Left renal cortex interstitium (tissue), 4 donors: Measurements from ENCODE around the gene PPP1R15B. TPM values are rescaled to one million over a fixed set of nuclear protein-coding genes. Genes with fewer than 3 reads are reported as not detected.
"Not testable (repeated sequence)": the region's sequence is repeated elsewhere in the genome, so short reads cannot be mapped to it uniquely, and the experiment has no call there.

Experiments
- DNase-seq, 4 donors: peaks; one replicate each; pipeline ENCODE4 v3.0.0-alpha.2; 2013; ENCODE audit warnings: low read depth in 4 of 4, low spot score in 2 of 4, missing footprints in 1 of 4
- polyA plus RNA-seq, 4 donors: library from polyadenylated mRNA; unstranded; fragments of 120-200 nt; gene quantifications; one replicate each; pipeline ENCODE4 v1.2.1, GENCODE V29; 2013; ENCODE audit not compliant: insufficient read length in 4 of 4

PPP1R15B gene
- polyA plus RNA-seq, 4 donors = 35.4 to 41.5 (median 37.8) TPM

DNA sequence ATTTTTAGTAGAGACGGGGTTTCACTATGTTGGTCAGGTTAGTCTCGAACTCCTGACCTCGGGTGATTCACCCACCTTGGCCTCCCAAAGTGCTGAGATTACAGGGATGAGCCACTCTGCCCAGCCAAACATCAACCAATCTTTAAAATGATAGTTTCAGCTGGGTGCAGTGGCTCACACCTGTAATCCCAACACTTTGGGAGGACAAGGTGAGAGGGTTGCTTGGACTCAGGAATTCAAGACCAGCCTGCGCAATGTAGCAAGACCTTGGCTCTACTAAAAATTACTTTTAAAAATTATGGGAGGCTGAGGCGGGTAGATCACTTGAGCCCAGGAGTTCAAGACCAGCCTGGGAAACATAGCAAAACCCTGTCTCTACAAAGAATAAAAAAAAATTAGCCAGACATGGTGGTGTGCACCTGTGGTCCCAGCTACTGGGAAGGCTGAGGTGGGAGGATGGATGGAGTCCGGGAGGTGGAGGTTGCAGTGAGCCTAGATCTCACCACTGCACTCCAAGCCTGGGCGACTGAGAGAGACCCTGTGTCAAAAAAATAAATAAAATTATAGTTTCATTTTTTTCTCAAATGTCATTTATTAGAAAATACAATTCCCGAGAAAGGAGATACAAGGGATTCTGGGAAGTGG lies 10.6 kb upstream of the PPP1R15B start:
- not testable (repeated sequence) for DNase-seq

DNA sequence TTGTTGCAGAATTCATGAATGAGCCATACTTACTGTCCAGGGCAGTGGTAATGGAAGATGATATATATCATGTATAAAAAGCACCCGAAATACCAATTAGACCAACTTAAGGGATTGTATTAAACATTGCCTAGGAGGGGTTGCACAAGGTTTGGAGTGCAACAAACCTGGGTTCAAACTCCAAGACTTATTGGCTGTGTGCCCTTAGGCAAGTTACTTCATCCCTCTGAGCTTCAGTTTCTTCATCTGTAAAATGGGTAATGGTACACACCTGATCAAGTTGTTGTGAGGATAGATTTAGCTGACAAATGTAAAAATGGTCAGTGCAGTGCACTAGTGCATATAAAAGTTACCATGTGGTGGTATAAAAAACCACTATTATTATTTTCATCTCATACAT lies 9.8 kb upstream of the PPP1R15B start:
- no peak for DNase-seq

DNA sequence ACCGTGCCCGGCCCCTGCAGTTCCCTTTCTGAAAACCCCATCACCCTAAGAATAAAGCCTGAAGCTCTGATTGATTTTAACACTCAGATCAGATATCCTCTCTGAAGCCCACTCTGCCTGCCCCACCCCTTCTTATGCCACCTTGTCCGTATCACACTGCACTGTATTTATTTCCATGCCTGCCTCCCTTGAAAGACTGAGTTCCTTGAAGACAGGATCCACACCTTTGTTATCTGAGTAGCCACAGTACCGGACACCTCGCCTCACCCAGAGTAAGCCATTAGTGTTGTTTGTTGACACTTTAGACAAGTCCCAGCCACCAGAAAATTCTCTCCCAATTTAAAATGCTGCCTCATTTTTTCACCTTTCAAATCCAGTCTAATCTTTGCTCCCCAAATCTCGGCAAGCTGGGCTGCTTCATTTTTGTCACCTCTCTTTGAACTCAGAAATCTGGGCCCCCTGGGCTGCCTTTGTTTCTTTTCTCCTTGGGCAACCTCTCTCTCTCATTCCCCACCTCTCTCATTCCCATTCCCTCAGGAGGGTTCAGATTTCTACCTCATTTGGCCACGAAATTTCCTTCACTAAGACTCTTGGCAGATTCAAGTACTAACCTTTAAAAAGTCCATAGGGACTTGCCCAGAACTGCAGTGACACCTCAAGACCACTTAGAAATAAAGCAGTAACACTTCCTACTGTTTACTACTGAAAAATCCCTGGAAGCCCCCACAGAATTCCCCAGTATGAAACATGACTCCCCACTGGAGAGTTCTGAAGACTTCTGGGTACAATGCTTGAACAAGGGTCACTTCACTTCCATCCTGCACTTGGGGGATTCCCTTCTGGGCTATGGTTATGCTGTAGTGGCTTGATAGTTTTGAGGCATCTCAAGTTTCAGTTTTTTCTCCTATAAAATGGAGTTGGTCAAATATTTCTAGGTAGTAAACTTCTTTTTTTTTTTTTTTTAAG lies 8.7 kb upstream of the PPP1R15B start:
- DNase-seq = no peak

DNA sequence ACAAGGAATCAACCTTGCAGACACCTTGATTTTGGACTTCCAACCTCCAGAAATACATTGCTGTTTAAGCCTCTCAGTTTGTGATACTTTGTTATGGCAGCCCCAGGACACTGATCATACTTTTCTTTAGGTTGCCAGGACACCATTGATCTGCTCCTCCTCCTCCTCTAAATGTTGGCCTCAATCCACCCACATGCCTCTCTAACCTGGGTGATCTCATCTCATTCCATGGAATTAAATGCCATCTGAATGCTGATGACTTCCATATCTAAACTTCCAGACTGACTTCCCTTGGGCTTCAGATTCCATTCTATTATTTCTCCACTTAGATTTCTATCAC lies 7.4 kb upstream of the PPP1R15B start:
- no peak for DNase-seq

DNA sequence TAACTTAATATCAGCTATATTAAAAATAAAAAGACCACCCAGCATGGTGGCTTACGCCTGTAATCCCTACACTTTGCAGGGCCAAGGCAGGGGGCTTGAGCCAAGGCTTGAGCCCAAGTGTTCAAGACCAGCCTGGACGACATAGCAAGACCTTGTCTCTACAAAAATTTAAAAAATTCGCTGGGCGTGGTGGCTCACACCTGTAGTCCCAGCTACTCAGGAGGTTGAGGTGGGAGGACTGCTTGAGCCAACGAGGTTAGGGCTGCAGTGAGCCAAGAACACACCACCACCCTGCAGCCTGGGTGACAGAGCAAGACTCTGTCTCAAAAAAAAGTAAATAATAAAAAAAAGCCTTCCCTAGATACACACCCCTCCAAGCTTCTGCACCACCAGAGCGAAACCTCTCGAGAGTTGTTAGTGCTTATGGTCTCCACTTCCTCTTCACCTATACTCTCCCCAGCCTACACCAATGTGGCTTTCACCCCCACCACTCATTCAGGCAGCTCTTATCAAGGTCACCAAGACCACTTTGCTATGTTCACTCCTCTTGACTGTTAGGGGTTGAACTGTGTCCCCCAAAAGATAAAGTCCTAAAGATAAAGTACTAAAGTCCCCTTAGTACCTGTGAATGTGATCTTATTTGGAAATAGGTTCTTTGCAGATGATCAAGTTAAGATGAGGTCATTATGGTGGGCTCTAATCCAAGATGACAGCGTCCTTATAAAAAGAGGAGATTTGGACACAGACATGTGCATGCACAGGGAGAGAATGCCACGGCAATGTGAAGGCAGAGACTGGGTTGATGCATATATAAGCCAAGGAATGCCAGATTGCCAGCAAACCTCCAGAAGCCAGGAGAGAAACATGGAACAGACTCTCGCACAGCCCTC lies 6.8 kb upstream of the PPP1R15B start:
- DNase-seq = no peak

DNA sequence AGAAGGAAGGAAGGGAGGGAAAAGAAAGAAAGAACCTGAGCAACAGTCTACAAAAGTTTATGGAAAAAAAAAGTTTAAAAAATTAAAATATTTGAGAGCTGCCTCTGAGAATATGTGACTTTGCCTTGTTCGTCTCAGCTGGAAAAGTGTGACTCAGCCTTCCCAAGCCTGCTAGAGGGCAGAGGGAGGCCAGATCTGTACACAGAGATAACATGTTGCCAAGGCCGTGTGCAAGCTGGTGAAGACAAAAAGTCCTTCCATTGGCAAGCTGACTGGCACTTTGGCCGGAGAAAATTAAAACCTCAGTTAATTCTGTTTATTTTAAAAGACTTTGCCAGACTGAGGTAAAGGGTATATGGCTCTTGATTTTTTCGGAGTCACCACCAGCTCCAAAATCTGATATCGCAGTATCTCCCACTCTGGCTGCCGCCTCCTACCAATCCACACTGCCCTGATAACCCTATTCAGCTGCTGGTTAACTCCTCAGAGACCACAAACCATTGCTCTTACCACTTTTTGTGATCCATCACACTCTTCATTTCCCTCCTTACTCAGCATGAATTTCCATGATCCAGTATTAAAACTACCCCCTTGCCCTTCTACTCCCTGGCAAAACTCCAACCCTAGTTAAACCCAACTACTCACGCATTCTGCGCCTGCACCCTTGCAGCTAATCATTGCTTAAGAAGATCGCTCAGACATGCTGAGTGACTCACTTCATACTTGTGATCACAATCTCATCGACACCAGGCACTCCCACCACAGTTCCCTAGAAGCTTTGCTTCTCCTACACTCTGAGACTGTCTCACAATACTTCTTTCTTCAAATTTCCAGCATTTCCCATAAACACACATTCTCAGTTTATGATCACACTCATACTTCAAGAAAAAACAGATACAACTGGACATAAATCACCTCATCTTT lies 5.7 kb upstream of the PPP1R15B start:
- DNase-seq = no peak

DNA sequence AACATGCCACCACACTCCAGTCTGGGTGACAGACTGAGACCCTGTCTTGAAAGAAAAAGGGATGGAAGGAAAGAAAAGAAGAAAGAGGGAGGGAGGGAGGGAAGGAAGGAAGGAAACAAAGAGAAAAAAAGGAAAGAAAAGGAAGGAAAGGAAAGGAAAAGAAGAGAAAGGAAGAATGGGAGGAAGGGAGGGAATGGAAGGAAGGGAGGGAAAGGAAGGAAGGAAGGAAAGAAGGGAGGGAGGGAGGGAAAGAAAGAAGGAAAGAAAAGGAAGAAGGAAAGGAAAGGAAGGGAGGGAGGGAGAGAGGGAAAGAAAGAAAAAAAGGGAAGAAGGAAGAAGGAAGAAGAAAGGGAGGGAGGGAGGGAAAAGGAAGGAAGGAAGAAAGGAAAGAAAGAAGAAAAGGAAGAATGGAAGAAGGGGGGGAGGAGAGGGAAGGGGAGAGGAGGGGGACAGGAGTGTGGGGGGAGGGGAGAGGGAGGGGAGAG lies 5.0 kb upstream of the PPP1R15B start:
- DNase-seq = no peak

DNA sequence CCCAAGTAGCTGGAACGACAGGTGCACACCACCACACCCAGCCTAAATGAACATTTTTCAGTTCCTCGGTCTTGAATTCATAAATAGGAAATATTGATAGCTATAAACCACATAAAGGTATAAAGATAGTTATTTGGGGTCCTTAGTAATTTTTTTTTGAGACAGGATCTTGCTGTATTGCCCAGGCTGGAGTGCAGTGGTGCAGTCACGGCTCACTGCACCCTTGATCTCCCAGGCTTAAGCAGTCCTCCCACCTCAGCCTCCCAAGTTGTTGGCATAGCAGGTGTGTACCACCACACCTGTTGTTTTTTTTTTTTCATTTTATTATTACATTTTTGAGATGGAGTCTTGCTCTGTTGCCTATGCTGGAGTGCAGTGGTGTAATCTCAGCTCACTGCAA lies 3.7 kb upstream of the PPP1R15B start:
- no peak for DNase-seq

DNA sequence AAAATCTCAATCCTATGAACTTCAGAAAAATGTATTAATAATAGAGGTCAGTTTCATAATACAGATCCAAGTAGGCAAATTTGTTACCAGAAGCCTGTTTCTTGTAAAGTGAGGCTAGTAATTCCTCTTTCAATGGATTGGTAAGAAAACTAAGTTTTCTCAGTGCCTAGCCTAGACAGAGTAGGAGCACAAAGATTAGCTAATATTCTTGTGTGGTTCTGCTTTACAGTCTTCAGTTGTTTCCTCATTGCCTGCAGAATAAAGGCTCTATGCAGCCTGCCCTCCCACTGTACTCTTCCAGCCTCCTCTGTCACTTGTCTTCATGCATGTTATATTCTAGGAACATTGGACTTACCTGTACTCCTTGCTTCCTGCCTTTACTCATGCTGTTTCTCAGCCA lies 2.4 kb upstream of the PPP1R15B start:
- no peak for DNase-seq

DNA sequence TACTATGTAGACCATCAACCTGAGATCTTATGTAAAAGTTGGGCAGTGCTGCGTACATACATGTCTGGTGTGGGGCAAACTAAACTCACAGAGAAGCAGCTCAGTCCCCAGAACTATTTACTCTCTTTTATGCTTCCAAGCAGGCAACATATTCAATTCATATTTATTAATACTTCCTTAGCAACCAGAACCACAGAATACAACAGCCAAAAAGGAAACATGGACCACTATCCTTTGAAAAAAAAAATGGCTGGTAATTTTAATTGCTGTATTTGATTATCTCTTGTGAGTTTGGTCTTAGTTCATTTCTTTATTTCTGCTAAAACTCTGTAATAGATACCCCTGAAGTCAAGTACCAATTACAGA lies 1.5 kb upstream of the PPP1R15B start:
- DNase-seq = no peak

DNA sequence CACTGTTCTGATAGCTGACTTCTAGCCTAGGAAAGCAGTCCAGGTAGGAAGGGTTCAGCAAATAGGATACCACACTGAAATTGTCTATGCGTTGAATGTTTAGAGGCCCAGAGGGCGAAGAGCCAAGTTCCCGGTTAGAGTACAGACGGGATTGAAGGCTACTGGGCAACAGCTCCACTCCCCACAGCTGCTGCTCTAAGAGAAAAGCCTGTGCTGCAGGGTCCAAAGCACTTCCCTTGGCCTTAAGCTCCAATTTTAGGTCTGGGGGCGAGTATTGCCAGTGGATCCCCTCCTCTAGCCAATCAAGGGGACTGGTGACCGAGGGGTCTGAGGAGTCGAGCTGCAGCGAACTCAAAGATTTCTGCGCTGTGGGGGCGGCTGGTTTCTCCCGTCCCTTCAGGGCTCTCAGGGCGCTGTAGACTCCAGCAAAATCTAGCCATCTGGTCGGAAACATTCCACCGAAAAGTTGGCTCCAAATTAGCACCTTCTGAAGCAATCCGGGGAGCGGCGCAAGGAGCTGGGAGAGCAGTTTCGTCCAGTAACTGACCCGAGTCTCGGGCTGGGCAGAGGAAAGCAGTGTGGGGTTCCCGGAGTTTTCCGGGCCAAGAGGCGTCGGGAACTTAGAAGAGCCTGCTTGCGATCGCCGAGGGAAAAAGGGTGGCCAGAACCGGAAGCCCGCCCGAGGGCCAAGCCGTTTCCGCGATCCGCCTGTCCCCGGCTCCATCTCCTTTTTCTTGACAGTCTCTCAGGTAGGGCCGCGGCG lies 748 bp downstream of the PPP1R15B start:
- peak in 1 of 4 donors; percentile 41 for DNase-seq

DNA sequence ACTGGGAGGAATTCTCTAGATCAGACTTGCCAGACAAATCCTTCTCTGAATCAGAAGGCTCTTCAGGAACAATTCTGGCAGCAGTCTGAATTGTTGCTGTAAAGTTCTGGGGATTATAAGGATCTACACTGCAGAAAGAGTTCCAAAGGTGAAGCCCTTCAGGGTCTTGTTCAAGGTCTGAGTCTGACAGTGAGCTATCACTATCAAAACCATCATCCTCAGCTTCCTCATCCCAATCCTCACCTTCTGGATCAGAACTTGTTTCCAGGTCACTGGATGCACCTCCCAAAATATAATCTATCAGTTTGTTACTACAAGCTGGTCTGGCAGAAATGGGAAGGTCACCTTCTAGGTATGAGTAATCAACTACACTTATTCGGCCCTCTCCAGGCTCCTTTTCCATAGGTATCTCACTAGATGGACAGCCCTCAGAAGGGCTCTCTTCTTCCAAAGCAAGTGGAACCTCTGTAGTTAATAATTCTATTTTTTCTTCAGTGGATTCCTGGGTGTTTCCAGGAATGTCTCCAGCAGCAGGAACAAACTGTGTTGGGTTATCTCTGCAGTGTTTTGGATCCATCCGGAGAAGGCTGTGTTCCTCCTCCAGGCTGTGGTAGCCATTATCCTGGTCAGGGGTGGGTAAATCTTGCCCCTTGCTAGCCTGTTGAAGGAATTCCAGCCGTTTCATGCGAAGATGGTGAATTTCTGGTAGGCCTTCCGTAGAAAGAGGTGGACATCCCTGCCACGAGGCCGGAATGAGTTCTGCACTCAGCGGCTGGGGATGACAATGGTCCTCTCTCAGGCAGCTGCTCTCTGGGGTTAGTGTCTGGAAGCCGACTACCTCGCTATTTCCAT lies 1.6 kb downstream of the PPP1R15B start:
- DNase-seq = no peak

DNA sequence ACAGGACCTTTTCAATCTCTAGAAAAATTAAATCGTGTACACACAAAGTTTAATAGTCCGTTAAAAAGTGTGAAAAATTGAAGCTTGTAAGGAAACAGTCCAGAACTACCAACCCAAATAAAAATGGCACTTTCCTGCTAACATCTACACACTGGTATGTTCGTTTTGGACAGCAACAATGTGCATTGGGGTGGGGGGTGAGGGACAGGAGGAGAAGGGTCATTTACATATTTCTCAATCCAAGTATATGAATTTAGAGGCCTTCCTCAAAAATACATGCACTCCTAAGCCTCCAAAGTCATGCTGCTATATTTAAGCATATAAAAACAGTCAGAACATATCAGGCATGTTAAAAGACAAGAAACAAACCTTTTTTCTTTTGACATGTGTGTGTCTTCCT lies 2.5 kb downstream of the PPP1R15B start:
- no peak for DNase-seq

DNA sequence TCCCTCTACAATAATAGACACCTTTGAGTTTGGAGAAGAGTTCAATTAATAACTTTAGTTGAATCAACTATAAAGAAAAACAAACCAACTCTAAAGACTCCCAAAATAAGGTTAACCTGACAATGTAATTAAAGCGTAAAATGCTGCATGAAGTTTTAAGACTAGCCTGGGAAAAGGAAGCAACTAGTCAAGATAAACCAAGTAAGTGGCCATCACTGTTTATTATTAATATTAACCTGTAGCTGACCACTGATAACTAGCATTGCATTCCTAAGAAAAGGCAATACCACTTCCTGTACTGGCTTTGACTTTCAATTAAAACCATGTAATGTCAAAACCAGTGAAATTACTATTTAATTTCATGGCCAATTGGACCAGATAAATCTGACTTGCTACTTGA lies 3.0 kb downstream of the PPP1R15B start:
- DNase-seq = no peak

DNA sequence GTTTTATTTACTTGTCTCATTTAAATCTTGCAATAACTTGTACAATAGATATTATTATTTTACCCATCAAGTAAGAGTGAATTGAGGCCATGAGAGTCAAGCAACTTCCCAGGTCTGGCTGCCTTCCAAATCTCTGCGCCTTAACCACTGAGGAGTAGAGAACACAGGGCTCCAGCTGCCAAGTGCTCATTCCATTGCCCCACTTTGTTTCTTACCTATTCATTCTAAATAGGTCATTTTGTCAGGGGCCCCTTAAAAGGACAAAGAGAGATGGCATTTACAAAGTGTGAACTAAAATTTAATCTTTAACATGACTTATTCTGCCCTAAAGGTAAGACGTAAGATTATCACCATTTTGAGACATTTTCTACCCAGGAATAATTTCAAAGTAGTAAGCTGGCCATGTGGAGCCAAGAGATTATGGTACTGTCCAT lies 3.5 kb downstream of the PPP1R15B start:
- DNase-seq = peak in 1 of 4 donors; percentile 48

DNA sequence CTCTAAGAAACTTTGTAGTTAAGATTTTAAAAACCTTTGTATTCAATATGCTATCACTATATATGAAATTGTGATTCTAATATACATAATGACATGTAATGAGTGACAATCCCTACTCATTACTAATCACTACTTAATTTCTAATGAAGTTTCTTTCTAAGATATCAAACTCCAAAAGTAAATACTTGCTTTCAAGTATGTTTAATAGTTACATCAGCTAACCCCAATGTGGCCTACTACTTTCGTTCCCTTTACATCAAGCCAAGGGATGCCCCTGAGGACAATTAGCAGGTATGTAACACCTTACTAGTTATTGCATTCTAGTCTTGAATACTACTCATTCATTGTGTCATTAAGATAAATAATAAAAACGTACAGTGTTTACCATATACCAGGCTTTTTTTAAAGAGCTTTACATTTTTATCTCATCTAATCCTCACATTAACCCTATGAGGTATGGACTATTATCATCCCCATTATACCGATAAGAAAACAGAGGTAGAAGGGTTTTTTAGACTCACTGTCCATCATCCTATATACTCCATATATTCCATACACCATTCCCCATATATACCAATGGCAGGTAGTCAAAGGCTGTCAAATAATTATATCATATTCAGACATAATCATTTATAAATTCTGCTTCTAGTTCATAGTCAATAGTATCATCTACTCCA lies 4.2 kb downstream of the PPP1R15B start:
- DNase-seq = no peak

DNA sequence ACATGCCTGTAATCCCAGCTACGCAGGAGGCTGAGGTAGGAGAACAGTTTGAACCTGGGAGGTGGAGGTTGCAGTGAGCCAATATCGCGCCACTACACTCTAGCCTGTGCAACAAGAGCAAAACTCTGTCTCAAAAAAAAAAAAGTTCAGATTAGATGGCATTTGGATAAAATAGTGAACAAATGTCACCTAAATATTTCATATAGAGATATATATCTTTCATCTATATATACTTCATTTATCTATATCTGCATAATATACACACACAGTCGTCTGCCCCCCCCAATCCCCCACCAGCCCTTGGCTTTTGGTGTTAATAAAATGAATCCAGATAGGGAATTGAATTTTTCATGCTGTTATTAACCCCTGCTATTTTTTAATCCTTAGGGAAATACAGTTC lies 5.0 kb downstream of the PPP1R15B start:
- DNase-seq = no peak

DNA sequence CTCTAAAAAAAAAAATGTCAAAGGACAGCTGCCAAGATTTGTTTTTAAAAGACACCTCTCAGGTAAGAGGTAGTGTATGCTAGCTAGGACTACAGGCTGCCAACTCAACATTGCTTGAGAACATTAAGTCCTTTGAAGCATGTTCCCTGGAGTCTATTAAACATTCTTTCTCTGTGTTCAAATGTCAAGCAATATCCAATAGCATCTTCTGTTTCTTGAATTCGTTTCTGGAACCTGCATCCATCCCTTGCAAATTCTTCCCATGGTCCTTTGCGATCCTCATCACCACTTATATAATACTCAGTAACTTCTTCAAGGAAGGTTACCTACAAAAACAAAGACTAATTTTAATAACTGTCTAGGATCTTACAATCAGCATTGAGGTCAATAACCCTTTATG lies 5.6 kb downstream of the PPP1R15B start:
- DNase-seq = no peak
